Gastrocnemius medialis (tissue), 4 donors: Measurements from ENCODE around the gene ZNF423. TPM values are rescaled to one million over a fixed set of nuclear protein-coding genes. Genes with fewer than 3 reads are reported as not detected.

Source experiments
- ATAC-seq, 2 donors: fragments of 150-250 bp; one replicate each; pipeline ENCODE4 v1.9.1; 2016
- DNase-seq, 2 donors: peaks; one replicate each; pipeline ENCODE4 v3.0.0-alpha.2; 2019
- H3K27ac ChIP-seq, 4 donors: fragments of 200-600 bp; sonication (generic); 1 replicate in 1 of 4; 2 replicates in 3 of 4; pipeline ENCODE4 v1.5.1; 2016 to 2018; ENCODE audit warnings: mild to moderate bottlenecking in 2 of 4, moderate library complexity in 1 of 4
- H3K27me3 ChIP-seq, 3 donors: fragments of 200-600 bp; sonication (generic) in 2 of 3; 1 replicate in 1 of 3; 2 replicates in 2 of 3; pipeline versions ENCODE4 v1.5.1 to v1.6.0; 2016 to 2019; ENCODE audit warnings: mild to moderate bottlenecking in 1 of 3, moderate library complexity in 1 of 3
- H3K36me3 ChIP-seq, 2 donors: fragments of 200-600 bp; sonication (generic) in 1 of 2; one replicate each; pipeline ENCODE4 v1.5.1; 2017 to 2018
- H3K4me1 ChIP-seq, 2 donors: fragments of 200-600 bp; sonication (generic) in 1 of 2; one replicate each; pipeline ENCODE4 v1.5.1; 2016 to 2017; ENCODE audit warnings: mild to moderate bottlenecking in 2 of 2
- H3K4me3 ChIP-seq, 4 donors: fragments of 200-600 bp; sonication (generic) in 3 of 4; 1 replicate in 1 of 4; 2 replicates in 3 of 4; pipeline ENCODE4 v1.5.1; 2016 to 2019; ENCODE audit warnings: mild to moderate bottlenecking in 2 of 4
- H3K9me3 ChIP-seq, 3 donors: fragments of 200-600 bp; sonication (generic) in 2 of 3; 1 replicate in 1 of 3; 2 replicates in 2 of 3; pipeline ENCODE4 v1.5.1; 2016 to 2019
- POLR2A ChIP-seq, 2 donors: fragments of 450-650 bp; IDR thresholded peaks; one replicate each; pipeline ENCODE4 v1.6.1; 2017; ENCODE audit warnings: antibody characterized with exemption in 2 of 2, mild to moderate bottlenecking in 2 of 2, moderate library complexity in 2 of 2
- in situ Hi-C, 4 donors: fragments of 200-750 bp; cut with MboI; loops; one replicate each; pipeline versions ENCODE4 v1.15.0 to v1.8.0; 2017; ENCODE audit warnings: low sequenced_read_pairs in 4 of 4
- intact Hi-C: fragments of 100-400 bp; cut with DNase I; formaldehyde crosslinking; loops from one replicate; pipeline ENCODE4 v1.15.1; 2023; ENCODE audit warnings: low total_unique reads
- total RNA-seq, 4 donors: library from RNA; depleted of rRNA; stranded (reverse); fragments of >200 nt; gene quantifications; one replicate each; pipeline versions ENCODE4 v1.1.0 to v1.2.3, GENCODE V29; 2016
- TF ChIP-seq, protein P1 (sequence below), 5 experiments: fragments of 450-650 bp in 3 of 5; fragments of 200-600 bp in 2 of 5; sonication (generic) in 2 of 5; IDR thresholded peaks in 4 of 5; conservative IDR thresholded peaks in 1 of 5; 1 replicate in 4 of 5; 2 replicates in 1 of 5; pipeline ENCODE4 v1.5.1; 2016 to 2019; ENCODE audit warnings: antibody characterized with exemption in 5 of 5, mild to moderate bottlenecking in 3 of 5, moderate library complexity in 3 of 5

ZNF423 gene
- total RNA-seq, 4 donors from 2014 or later: 8.4 to 15.8 (median 12.5) TPM

DNA sequence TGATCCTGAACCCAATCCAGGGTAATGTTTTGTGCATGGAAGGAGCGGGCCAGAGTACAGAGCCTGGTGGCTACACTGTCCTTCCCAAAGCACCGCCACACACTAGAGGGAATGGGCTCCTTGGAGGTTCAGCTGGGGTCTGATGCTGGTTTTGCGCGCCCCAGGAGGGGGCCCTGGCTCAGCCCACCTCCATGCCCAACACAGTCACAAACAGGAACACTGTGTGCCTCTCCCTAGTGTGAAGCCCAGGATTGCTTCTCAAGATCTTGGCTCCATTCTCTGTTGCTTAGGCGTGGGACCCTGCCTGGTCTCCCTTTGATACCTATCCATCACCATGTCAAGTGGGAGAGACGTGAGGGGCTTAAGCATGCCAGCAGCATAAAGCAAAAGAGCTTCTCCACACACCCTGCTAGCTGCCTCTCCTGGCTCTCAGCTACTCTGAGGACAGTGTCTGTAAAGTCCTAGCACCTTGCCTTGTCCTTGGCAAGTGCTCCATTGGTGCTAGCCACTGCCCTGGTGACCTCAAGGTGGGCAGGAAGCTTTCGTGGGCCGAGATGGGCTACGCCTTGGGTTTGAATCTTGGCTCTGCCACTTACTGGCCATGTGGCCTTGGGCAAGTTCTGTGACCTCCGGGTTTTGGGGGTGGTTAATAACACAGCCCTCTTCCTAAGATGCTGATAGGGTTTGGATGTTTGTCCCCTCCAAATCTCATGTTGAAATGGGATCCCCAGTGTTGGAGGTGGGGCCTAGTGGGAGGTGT, 360.1 kb downstream of the ZNF423 start:
- no peak for TF ChIP-seq POLR2A (IDR thresholded peaks at IDR 0.05)
- TF ChIP-seq, protein P1, sequence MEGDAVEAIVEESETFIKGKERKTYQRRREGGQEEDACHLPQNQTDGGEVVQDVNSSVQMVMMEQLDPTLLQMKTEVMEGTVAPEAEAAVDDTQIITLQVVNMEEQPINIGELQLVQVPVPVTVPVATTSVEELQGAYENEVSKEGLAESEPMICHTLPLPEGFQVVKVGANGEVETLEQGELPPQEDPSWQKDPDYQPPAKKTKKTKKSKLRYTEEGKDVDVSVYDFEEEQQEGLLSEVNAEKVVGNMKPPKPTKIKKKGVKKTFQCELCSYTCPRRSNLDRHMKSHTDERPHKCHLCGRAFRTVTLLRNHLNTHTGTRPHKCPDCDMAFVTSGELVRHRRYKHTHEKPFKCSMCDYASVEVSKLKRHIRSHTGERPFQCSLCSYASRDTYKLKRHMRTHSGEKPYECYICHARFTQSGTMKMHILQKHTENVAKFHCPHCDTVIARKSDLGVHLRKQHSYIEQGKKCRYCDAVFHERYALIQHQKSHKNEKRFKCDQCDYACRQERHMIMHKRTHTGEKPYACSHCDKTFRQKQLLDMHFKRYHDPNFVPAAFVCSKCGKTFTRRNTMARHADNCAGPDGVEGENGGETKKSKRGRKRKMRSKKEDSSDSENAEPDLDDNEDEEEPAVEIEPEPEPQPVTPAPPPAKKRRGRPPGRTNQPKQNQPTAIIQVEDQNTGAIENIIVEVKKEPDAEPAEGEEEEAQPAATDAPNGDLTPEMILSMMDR (IDR thresholded peaks at IDR 0.05 in 4 of 5, conservative IDR thresholded peaks at IDR 0.05 in 1 of 5): no peak
- Histone ChIP-seq H3K36me3 (no peaks in the 10 kb centered on the region), H3K27ac (no peak overlapping the region), H3K9me3 (no peaks in the 10 kb centered on the region), H3K27me3 (no peaks in the 10 kb centered on the region), H3K4me1 (peaks cover 5 to 21% of the 10 kb centered on the region in 2 donors), H3K4me3 (no peak overlapping the region)
- in situ Hi-C loops: loop anchor here in 1 of 4 donors (25.0 kb wide), 1 partner anchor 367 kb away; the partner anchor contains the start of gene ZNF423
- intact Hi-C loops: no loop called here
- no peak for ATAC-seq
- no peak for DNase-seq

GRCh38 chr16:49494891-49495566, 360.9 kb downstream of the ZNF423 start:
- H3K9me3 ChIP-seq: no peaks in the 10 kb centered on the region
- H3K4me3 ChIP-seq: no peak overlapping the region
- ATAC-seq (no peak), DNase-seq (no peak)
- no peaks in the 10 kb centered on the region for H3K27me3 ChIP-seq
- H3K36me3 ChIP-seq: no peaks in the 10 kb centered on the region
- no peak overlapping the region for H3K27ac ChIP-seq
- in situ Hi-C loops: loop anchor here in 1 of 4 donors (25.0 kb wide), 1 partner anchor 367 kb away; the partner anchor contains the start of gene ZNF423
- peaks cover 5 to 21% of the 10 kb centered on the region in 2 donors for H3K4me1 ChIP-seq
- TF ChIP-seq, protein P1 (IDR thresholded peaks at IDR 0.05 in 4 of 5, conservative IDR thresholded peaks at IDR 0.05 in 1 of 5): no peak
- no peak for TF ChIP-seq POLR2A (IDR thresholded peaks at IDR 0.05)
- intact Hi-C loops: loop anchor here (5.0 kb wide), 2 partner anchors 382 to 427 kb away; no protein-coding TSS in a partner anchor

DNA sequence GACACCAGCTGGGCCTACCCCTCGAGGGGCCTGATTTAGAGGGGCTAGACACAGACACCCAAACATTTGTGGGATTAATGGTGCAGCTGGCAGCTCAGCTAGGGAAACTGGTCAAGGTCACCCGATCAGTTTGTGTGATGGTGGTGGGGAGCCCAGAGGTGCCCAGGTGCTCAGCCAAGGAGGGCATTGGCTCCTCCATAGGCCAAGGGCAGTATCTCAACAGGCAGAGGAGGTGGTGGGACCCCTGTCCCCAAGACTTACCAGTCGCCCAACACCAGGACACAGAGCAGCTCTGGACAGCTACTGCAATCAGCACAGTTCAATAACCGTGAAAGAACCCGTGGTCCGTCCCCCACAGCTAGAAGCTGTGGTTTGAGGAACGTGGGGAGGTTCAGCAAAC, 361.4 kb downstream of the ZNF423 start:
- TF ChIP-seq, protein P1 (IDR thresholded peaks at IDR 0.05 in 4 of 5, conservative IDR thresholded peaks at IDR 0.05 in 1 of 5): no peak
- TF ChIP-seq POLR2A (IDR thresholded peaks at IDR 0.05): no peak
- H3K9me3 ChIP-seq: no peaks in the 10 kb centered on the region
- H3K27me3 ChIP-seq: no peaks in the 10 kb centered on the region
- in situ Hi-C loops: loop anchor here in 1 of 4 donors (25.0 kb wide), 1 partner anchor 368 kb away; the partner anchor contains the start of gene ZNF423
- ATAC-seq: no peak
- no peak overlapping the region for H3K27ac ChIP-seq
- peaks cover 5 to 20% of the 10 kb centered on the region in 2 donors for H3K4me1 ChIP-seq
- no peak overlapping the region for H3K4me3 ChIP-seq
- intact Hi-C loops: loop anchor here (5.0 kb wide), 2 partner anchors 383 to 428 kb away; no protein-coding TSS in a partner anchor
- no peak for DNase-seq
- no peaks in the 10 kb centered on the region for H3K36me3 ChIP-seq

DNA sequence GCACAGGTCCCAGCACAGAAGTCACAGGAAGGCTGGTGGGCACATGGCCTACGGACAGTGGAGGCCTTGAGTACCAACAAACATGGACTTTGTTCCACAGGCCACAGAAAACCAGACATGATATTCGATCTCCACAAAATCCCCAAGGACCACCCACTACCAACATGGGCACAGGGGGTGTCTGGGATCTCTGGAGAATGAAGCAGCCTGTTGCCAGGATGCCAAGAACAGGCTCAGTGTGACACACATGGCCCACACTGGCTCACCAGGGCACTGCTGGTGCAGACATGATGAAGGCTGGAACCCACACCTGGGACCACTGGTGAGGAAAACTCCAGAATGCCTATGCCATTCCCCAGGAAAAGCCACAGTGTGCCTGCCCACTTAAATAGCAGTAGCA, 362.1 kb downstream of the ZNF423 start:
- intact Hi-C loops: loop anchor here (2.0 to 5.0 kb wide), 3 partner anchors 99 to 428 kb away; no protein-coding TSS in a partner anchor
- Histone ChIP-seq H3K36me3 (no peaks in the 10 kb centered on the region), H3K4me3 (no peak overlapping the region), H3K27ac (no peak overlapping the region), H3K9me3 (no peaks in the 10 kb centered on the region), H3K4me1 (peaks cover 5 to 13% of the 10 kb centered on the region in 2 donors), H3K27me3 (no peaks in the 10 kb centered on the region)
- no peak for DNase-seq
- in situ Hi-C loops: loop anchor here in 1 of 4 donors (25.0 kb wide), 1 partner anchor 368 kb away; the partner anchor contains the start of gene ZNF423
- TF ChIP-seq, protein P1 (IDR thresholded peaks at IDR 0.05 in 4 of 5, conservative IDR thresholded peaks at IDR 0.05 in 1 of 5): no peak
- TF ChIP-seq POLR2A (IDR thresholded peaks at IDR 0.05): no peak
- no peak for ATAC-seq
